Gastrocnemius medialis (tissue), 4 donors: ENCODE results near the gene PRR36. TPM values are rescaled to one million over a fixed set of nuclear protein-coding genes. Genes with fewer than 3 reads are reported as not detected.

ENCODE experiments used
- ATAC-seq, 2 donors: fragments of 150-250 bp; one replicate each; pipeline ENCODE4 v1.9.1; 2016
- DNase-seq, 2 donors: peaks; one replicate each; pipeline ENCODE4 v3.0.0-alpha.2; 2019
- H3K27ac ChIP-seq, 4 donors: fragments of 200-600 bp; sonication (generic); 1 replicate in 1 of 4; 2 replicates in 3 of 4; pipeline ENCODE4 v1.5.1; 2016 to 2018; ENCODE audit warnings: mild to moderate bottlenecking in 2 of 4, moderate library complexity in 1 of 4
- H3K27me3 ChIP-seq, 3 donors: fragments of 200-600 bp; sonication (generic) in 2 of 3; 1 replicate in 1 of 3; 2 replicates in 2 of 3; pipeline versions ENCODE4 v1.5.1 to v1.6.0; 2016 to 2019; ENCODE audit warnings: mild to moderate bottlenecking in 1 of 3, moderate library complexity in 1 of 3
- H3K36me3 ChIP-seq, 2 donors: fragments of 200-600 bp; sonication (generic) in 1 of 2; one replicate each; pipeline ENCODE4 v1.5.1; 2017 to 2018
- H3K4me1 ChIP-seq, 2 donors: fragments of 200-600 bp; sonication (generic) in 1 of 2; one replicate each; pipeline ENCODE4 v1.5.1; 2016 to 2017; ENCODE audit warnings: mild to moderate bottlenecking in 2 of 2
- H3K4me3 ChIP-seq, 4 donors: fragments of 200-600 bp; sonication (generic) in 3 of 4; 1 replicate in 1 of 4; 2 replicates in 3 of 4; pipeline ENCODE4 v1.5.1; 2016 to 2019; ENCODE audit warnings: mild to moderate bottlenecking in 2 of 4
- H3K9me3 ChIP-seq, 3 donors: fragments of 200-600 bp; sonication (generic) in 2 of 3; 1 replicate in 1 of 3; 2 replicates in 2 of 3; pipeline ENCODE4 v1.5.1; 2016 to 2019
- POLR2A ChIP-seq, 2 donors: fragments of 450-650 bp; IDR thresholded peaks; one replicate each; pipeline ENCODE4 v1.6.1; 2017; ENCODE audit warnings: antibody characterized with exemption in 2 of 2, mild to moderate bottlenecking in 2 of 2, moderate library complexity in 2 of 2
- in situ Hi-C, 4 donors: fragments of 200-750 bp; cut with MboI; loops; one replicate each; pipeline versions ENCODE4 v1.15.0 to v1.8.0; 2017; ENCODE audit warnings: low sequenced_read_pairs in 4 of 4
- intact Hi-C: fragments of 100-400 bp; cut with DNase I; formaldehyde crosslinking; loops from one replicate; pipeline ENCODE4 v1.15.1; 2023; ENCODE audit warnings: low total_unique reads
- total RNA-seq, 4 donors: library from RNA; depleted of rRNA; stranded (reverse); fragments of >200 nt; gene quantifications; one replicate each; pipeline versions ENCODE4 v1.1.0 to v1.2.3, GENCODE V29; 2016
- TF ChIP-seq, protein P1 (sequence below), 5 experiments: fragments of 450-650 bp in 3 of 5; fragments of 200-600 bp in 2 of 5; sonication (generic) in 2 of 5; IDR thresholded peaks in 4 of 5; conservative IDR thresholded peaks in 1 of 5; 1 replicate in 4 of 5; 2 replicates in 1 of 5; pipeline ENCODE4 v1.5.1; 2016 to 2019; ENCODE audit warnings: antibody characterized with exemption in 5 of 5, mild to moderate bottlenecking in 3 of 5, moderate library complexity in 3 of 5

Gene PRR36
- total RNA-seq, 4 donors from 2014 or later, result not detected

DNA sequence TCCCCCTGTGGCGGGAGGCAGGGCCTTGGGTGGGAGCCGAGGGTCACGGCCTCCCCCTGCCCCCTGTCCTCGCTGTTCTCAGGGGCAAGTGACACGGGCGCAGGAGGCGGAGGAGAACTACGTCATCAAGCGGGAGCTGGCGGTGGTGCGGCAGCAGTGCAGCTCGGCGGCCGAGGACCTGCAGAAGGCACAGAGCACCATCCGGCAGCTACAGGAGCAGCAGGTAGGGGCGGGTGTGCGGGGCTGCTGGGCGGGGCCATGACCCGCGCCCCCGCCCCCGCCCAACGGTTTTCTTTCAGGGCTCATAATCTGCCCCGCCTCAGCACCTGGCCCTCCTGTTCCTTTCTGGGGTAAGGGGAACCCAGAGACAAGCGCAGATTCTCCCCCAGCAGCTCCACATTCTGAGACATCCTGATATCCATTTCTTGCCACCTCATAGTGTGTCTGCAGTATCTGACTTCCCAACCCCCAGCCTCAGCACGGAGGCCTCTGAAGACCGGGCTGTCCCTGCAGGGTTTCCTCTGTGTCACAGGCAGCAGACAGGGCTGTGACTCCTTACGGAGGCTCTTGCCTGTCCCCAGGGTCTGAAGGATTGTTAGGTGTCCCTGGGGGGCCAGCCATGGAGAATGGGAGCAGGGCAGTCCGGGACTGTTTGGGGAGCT, 15.9 kb downstream of the PRR36 start:
- ATAC-seq (no peak), DNase-seq (no peak)
- Histone ChIP-seq H3K9me3 (no peaks in the 10 kb centered on the region), H3K4me1 (no peaks in the 10 kb centered on the region), H3K27me3 (peaks cover 14 to 22% (median 19%) of the 10 kb centered on the region in 3 donors), H3K36me3 (no peaks in the 10 kb centered on the region), H3K4me3 (no peak overlapping the region), H3K27ac (no peak overlapping the region)
- TF ChIP-seq, protein P1, sequence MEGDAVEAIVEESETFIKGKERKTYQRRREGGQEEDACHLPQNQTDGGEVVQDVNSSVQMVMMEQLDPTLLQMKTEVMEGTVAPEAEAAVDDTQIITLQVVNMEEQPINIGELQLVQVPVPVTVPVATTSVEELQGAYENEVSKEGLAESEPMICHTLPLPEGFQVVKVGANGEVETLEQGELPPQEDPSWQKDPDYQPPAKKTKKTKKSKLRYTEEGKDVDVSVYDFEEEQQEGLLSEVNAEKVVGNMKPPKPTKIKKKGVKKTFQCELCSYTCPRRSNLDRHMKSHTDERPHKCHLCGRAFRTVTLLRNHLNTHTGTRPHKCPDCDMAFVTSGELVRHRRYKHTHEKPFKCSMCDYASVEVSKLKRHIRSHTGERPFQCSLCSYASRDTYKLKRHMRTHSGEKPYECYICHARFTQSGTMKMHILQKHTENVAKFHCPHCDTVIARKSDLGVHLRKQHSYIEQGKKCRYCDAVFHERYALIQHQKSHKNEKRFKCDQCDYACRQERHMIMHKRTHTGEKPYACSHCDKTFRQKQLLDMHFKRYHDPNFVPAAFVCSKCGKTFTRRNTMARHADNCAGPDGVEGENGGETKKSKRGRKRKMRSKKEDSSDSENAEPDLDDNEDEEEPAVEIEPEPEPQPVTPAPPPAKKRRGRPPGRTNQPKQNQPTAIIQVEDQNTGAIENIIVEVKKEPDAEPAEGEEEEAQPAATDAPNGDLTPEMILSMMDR (IDR thresholded peaks at IDR 0.05 in 4 of 5, conservative IDR thresholded peaks at IDR 0.05 in 1 of 5), result no peak
- in situ Hi-C loops (no loop called here), intact Hi-C loops (loop anchor here (10.0 kb wide), 1 partner anchor 147 kb away; the partner anchor contains the start of gene ELAVL1)

DNA sequence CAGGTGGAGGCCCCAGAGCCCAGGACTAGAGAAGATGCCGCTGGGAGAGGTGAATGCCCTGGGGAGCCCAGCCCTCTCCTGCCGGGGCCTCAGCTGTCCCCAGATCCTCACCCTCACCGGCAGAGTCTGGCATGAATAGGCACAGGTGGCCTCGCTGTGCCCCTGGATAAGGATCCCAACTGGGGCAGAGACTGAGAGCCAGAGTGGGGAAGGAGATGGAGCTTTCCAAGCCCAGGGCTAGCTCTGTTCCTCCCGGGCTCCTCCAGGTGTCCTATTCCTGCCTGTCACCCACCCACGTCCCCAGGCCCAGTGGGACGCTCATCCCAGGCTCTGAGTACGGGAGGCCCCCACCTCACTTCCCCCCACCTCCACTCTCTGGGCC, 16.5 kb downstream of the PRR36 start:
- no peak for DNase-seq
- H3K27me3 ChIP-seq, result peaks cover 11 to 22% (median 19%) of the 10 kb centered on the region in 3 donors
- TF ChIP-seq, protein P1 (IDR thresholded peaks at IDR 0.05 in 4 of 5, conservative IDR thresholded peaks at IDR 0.05 in 1 of 5), result no peak
- TF ChIP-seq POLR2A (IDR thresholded peaks at IDR 0.05), result no peak
- no peaks in the 10 kb centered on the region for H3K36me3 ChIP-seq
- intact Hi-C loops, result loop anchor here (10.0 kb wide), 1 partner anchor 147 kb away; the partner anchor contains the start of gene ELAVL1
- H3K4me1 ChIP-seq, result no peaks in the 10 kb centered on the region
- no peak overlapping the region for H3K27ac ChIP-seq
- H3K9me3 ChIP-seq, result no peaks in the 10 kb centered on the region
- ATAC-seq, result no peak
- H3K4me3 ChIP-seq, result no peak overlapping the region
- in situ Hi-C loops, result no loop called here

DNA sequence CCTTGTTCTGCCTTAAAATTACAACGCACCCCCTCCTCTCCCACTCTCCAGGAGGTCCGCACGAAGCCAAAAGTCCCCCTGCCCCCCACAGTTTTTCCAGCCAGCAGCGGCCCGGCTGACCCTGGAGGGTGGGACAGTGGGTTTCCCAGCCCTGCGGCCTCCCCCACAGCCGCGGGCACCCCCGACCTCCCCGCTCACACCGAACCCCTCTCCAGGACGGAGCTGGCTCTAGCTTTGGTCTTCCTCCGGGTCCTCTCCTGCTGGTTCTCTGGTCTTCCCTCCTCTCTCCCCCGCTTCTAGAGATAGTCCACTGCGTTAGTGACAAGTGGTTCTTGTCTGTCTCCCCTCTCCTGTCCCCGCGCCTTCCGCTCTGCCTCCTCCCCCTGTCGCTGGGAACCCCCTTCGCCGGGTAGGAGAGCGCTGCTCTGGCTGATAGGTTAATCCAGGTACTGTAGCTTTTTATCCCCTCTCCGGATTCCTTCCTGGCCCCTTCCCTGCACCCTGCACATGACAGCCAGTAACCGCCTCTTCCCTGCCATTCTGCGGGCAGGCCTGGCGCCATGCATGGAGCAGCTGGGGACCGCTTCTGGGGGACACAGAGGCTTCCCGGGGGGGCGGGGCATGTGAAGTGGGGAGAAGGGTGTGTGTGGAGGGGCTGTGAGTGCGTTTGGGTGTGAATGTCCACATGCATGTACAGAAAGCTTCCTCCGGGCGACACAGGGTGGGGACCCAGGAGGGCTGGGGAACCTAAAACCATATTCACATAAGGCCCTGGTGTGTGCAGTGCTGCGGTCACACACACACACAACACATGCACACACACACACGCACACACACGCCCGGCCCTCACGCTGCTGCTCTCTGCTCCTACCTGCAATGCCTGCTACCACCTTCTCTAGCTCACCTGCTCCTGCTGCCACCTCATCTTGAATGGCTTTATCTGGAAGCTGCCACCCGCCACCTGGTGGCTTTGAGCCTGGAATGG, 17.2 kb downstream of the PRR36 start:
- in situ Hi-C loops, result no loop called here
- intact Hi-C loops, result loop anchor here (10.0 kb wide), 1 partner anchor 148 kb away; the partner anchor contains the start of gene ELAVL1
- Histone ChIP-seq H3K4me3 (no peak overlapping the region), H3K27me3 (peaks cover 7 to 18% (median 15%) of the 10 kb centered on the region in 3 donors), H3K4me1 (no peaks in the 10 kb centered on the region), H3K27ac (no peak overlapping the region), H3K9me3 (no peaks in the 10 kb centered on the region), H3K36me3 (no peaks in the 10 kb centered on the region)
- DNase-seq (no peak), ATAC-seq (no peak)
- no peak for TF ChIP-seq POLR2A (IDR thresholded peaks at IDR 0.05)
- TF ChIP-seq, protein P1 (IDR thresholded peaks at IDR 0.05 in 4 of 5, conservative IDR thresholded peaks at IDR 0.05 in 1 of 5), result no peak

DNA sequence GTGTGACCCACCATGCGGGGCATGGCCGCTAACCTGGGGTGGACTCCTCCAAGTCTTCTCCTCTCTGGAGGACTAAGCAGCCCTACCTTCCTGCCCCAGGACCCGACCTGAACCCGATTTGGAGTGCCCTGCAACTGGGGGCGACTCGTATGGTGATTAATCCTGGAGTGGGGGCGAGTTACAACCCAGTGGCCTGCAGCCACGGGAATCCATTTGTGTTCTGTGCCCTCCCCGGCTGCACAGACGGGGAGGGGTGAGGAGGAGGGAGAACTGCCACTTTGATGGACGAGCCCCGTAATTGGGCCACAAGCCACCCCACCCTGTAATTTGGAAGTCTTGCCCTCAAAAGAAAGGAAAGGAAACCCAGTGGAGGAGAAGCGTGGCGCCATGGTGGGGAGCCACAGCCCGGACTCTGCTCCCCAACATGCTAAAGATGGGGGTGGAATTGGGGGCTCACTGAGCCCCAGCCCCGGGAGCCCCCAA, 18.0 kb downstream of the PRR36 start:
- Histone ChIP-seq H3K27me3 (peaks cover 1 to 10% (median 9%) of the 10 kb centered on the region in 3 donors), H3K4me3 (no peak overlapping the region), H3K9me3 (no peaks in the 10 kb centered on the region), H3K4me1 (no peaks in the 10 kb centered on the region), H3K27ac (no peak overlapping the region), H3K36me3 (no peaks in the 10 kb centered on the region)
- intact Hi-C loops, result loop anchor here (10.0 kb wide), 1 partner anchor 149 kb away; the partner anchor contains the start of gene ELAVL1
- in situ Hi-C loops, result no loop called here
- no peak for ATAC-seq
- no peak for DNase-seq
- TF ChIP-seq POLR2A (IDR thresholded peaks at IDR 0.05), result no peak
- TF ChIP-seq, protein P1 (IDR thresholded peaks at IDR 0.05 in 4 of 5, conservative IDR thresholded peaks at IDR 0.05 in 1 of 5), result no peak
